Activated T-helper 2 cell treated with anti-CD3 and anti-CD28 coated beads, Interferon-gamma antibody, Interleukin-2, Interleukin-4, amounts not matched to agents 10 μg/mL and 5 μg/mL and 100 μg/mL, durations not matched to agents 14 hours and 24 hours and 36 hours (primary cell): ENCODE measurements around the gene IL34. TPM values are rescaled to one million over a fixed set of nuclear protein-coding genes. Genes with fewer than 3 reads are reported as not detected.
"Not testable (repeated sequence)": the region's sequence is repeated elsewhere in the genome, so short reads cannot be mapped to it uniquely, and the experiment has no call there.

ENCODE experiments used
- DNase-seq: peaks from one replicate; pipeline ENCODE4 v3.0.0; 2021; ENCODE audit warnings: low spot score
- H3K27ac Mint-ChIP-seq: one replicate; pipeline ENCODE4 v1.8.0; 2021; ENCODE audit warnings: mixed read lengths
- H3K27me3 Mint-ChIP-seq: one replicate; pipeline ENCODE4 v1.8.0; 2021; ENCODE audit warnings: low read depth, mixed read lengths
- H3K36me3 Mint-ChIP-seq: one replicate; pipeline ENCODE4 v1.8.0; 2021; ENCODE audit warnings: low read depth, mixed read lengths
- H3K4me1 Mint-ChIP-seq: one replicate; pipeline ENCODE4 v1.8.0; 2021; ENCODE audit warnings: low read depth, mixed read lengths
- H3K4me3 Mint-ChIP-seq: one replicate; pipeline ENCODE4 v1.8.0; 2021; ENCODE audit warnings: low read depth, mild to moderate bottlenecking, moderate library complexity, mixed read lengths
- H3K9me3 Mint-ChIP-seq: one replicate; pipeline ENCODE4 v1.8.0; 2021; ENCODE audit warnings: mixed read lengths
- intact Hi-C: fragments of 100-400 bp; cut with micrococcal nuclease; formaldehyde crosslinking; loops from one replicate; pipeline ENCODE4 v1.15.1; 2023
- total RNA-seq: library from RNA; stranded (reverse); gene quantifications from 2 replicates; pipeline ENCODE4 v1.2.3, GENCODE V29; 2022

IL34 gene
- total RNA-seq, 1 donor from 2014 or later = not detected

GRCh38 chr16:70611785-70612303 lies 34.5 kb upstream of the IL34 start:
- Mint-ChIP-seq H3K9me3 (no peaks in the 10 kb centered on the region), H3K36me3 (no peaks in the 10 kb centered on the region), H3K27me3 (no peaks in the 10 kb centered on the region), H3K4me1 (no peaks in the 10 kb centered on the region), H3K4me3 (no peak overlapping the region), H3K27ac (no peak overlapping the region)
- intact Hi-C loops = no loop called here
- no peak for DNase-seq

DNA sequence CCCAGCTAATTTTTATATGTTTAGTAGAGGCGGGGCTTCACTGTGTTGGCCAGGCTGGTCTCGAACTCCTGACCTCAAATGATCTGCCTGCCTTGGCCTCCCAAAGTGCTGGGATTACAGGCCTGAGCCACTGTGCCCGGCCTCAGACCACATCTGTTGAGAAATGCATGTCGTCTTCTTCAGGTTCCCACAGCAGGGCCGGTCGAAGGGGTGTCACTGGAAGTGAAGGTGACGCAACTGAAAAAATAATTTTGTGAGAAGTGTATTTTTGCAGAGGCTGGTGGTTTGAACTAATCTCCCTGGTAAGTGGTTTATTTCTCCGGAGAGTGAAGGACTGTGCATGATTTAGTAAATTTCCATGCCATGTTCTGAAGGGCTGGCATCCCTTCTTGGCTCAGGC lies 33.4 kb upstream of the IL34 start:
- H3K27me3 Mint-ChIP-seq = no peaks in the 10 kb centered on the region
- H3K4me3 Mint-ChIP-seq = no peak overlapping the region
- H3K9me3 Mint-ChIP-seq = no peaks in the 10 kb centered on the region

GRCh38 chr16:70614208-70614951 lies 32.0 kb upstream of the IL34 start:
- Mint-ChIP-seq H3K4me1 (no peaks in the 10 kb centered on the region), H3K36me3 (no peaks in the 10 kb centered on the region), H3K9me3 (no peaks in the 10 kb centered on the region), H3K27ac (no peak overlapping the region), H3K27me3 (no peaks in the 10 kb centered on the region), H3K4me3 (no peak overlapping the region)
- intact Hi-C loops = no loop called here
- DNase-seq = no peak

More for the DNA sequence above, 33.4 kb upstream of the IL34 start:
- intact Hi-C loops = no loop called here
- H3K27ac Mint-ChIP-seq = no peak overlapping the region
- no peaks in the 10 kb centered on the region for H3K36me3 Mint-ChIP-seq
- no peak for DNase-seq
- H3K4me1 Mint-ChIP-seq = no peaks in the 10 kb centered on the region

DNA sequence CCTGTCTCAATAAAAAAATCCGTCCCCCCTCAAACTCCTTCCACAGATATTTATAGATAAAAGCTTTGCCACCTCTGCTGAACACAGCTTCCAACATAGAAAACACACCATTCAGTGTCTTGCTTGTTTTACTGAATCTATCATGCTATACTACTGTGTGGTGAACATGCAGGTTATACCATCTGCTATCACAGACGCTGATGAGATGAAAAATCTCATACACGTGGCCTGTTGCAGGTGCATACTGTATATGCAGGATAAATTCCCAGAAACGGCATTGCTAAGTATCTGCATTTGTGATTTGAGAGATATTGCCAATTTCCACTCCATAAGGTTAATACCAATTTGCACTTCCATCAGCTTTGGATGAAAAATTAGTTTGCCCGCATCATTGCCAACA lies 30.4 kb upstream of the IL34 start:
- intact Hi-C loops = no loop called here
- H3K4me1 Mint-ChIP-seq = no peaks in the 10 kb centered on the region
- peaks cover 3% of the 10 kb centered on the region for H3K27me3 Mint-ChIP-seq
- H3K4me3 Mint-ChIP-seq = no peak overlapping the region
- no peak for DNase-seq
- H3K27ac Mint-ChIP-seq = no peak overlapping the region
- H3K36me3 Mint-ChIP-seq = no peaks in the 10 kb centered on the region
- H3K9me3 Mint-ChIP-seq = no peaks in the 10 kb centered on the region

- intact Hi-C loops, H3K27me3 Mint-ChIP-seq, H3K36me3 Mint-ChIP-seq: not testable (repeated sequence)
Measured at GRCh38 chr16:70621864-70622263, 24.5 kb upstream of the IL34 start.

DNA sequence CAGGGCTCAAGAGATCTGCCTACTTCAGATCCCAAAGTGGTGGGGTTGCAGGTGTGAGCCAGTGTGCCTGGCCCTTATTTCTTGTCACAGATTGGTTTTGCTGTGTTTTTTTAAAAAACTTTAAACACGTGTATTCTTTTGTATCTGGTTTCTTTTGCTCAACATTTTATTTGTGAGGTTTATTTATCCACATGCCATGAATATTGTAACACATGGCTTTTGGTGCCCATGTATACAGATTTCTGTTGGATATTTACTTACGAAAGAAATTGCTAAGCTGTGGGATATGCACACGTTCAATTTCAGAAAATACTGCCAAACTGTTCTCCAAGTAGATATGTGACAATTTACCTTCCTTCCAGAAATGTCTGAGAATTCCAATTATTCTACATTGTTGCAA lies 18.7 kb upstream of the IL34 start:
- peaks cover 8% of the 10 kb centered on the region for H3K27me3 Mint-ChIP-seq
- H3K4me1 Mint-ChIP-seq = no peaks in the 10 kb centered on the region
- no peak overlapping the region for H3K4me3 Mint-ChIP-seq
- no peak for DNase-seq
- no peak overlapping the region for H3K27ac Mint-ChIP-seq
- H3K36me3 Mint-ChIP-seq = no peaks in the 10 kb centered on the region
- intact Hi-C loops = no loop called here
- H3K9me3 Mint-ChIP-seq = peaks cover 4% of the 10 kb centered on the region

More at GRCh38 chr16:70621864-70622263, 24.5 kb upstream of the IL34 start:
- H3K4me3 Mint-ChIP-seq, H3K4me1 Mint-ChIP-seq, DNase-seq, H3K9me3 Mint-ChIP-seq, H3K27ac Mint-ChIP-seq: not testable (repeated sequence)

DNA sequence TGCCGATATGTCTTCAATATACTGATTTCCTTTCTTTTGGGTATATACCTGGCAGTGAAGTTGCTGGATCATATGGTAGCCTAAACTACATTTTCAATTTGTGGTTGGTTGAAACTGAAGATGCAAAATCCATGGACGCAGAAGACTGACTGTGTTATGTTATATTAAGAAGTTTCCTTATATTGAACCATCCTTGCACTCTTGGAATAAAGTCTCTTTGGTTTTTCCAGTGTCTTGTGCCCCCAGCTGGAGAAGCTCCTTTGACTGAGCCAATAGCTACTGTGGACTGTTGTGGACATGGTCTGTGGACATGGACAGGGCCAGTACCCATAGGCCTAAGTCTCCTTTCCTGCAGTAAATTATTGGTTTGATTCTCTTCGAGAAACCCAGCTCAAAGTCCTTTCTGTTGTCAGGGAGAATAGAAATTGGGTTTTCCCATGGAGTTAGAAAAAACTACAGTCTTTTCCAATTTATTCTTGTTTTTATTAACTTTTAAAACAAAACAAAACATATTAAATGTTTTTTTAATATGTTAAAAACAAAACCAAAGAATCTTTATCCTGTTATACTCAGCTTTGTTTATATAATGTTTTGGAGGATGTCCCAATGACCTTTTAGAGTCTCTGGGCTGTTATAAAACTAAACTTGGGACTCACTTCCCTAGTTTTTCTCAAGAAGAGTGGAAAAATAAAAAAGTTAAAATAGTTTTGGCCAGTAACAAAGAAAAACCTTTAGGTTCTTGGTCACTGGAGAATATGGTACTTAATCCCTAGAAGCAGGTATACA lies 15.2 kb upstream of the IL34 start:
- no peaks in the 10 kb centered on the region for H3K4me1 Mint-ChIP-seq
- no peak overlapping the region for H3K27ac Mint-ChIP-seq
- H3K9me3 Mint-ChIP-seq = peaks cover 4% of the 10 kb centered on the region
- no peaks in the 10 kb centered on the region for H3K36me3 Mint-ChIP-seq
- H3K27me3 Mint-ChIP-seq = peaks cover 3% of the 10 kb centered on the region
- intact Hi-C loops = no loop called here
- no peak overlapping the region for H3K4me3 Mint-ChIP-seq
- no peak for DNase-seq

- Mint-ChIP-seq H3K4me3 (no peak overlapping the region), H3K27ac (no peak overlapping the region), H3K36me3 (no peaks in the 10 kb centered on the region), H3K27me3 (no peaks in the 10 kb centered on the region), H3K9me3 (peaks cover 4% of the 10 kb centered on the region), H3K4me1 (no peaks in the 10 kb centered on the region)
- intact Hi-C loops = no loop called here
- no peak for DNase-seq
Measured at GRCh38 chr16:70632273-70632672, 14.1 kb upstream of the IL34 start.

DNA sequence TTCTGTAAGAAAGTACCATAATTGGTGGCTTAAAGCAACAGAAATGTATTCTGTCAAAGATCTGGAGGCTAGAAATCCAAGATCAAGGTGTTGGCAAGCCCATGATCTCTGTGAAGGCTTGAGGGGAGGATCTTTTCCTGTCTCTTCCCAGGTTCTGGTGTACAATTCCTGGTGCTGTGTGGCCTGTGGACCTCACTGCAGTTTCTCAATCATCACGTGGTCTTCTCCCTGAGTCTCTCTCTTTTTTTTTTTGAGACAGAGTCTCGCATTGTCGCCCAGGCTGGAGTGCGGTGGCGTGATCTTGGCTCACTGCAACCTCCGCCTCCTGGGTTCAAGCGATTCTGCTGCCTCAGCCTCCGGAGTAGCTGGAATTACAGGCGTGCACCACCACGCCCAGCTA lies 12.7 kb upstream of the IL34 start:
- H3K36me3 Mint-ChIP-seq, H3K27ac Mint-ChIP-seq, H3K9me3 Mint-ChIP-seq, intact Hi-C loops, H3K4me1 Mint-ChIP-seq, H3K27me3 Mint-ChIP-seq, H3K4me3 Mint-ChIP-seq, DNase-seq: not testable (repeated sequence)

DNA sequence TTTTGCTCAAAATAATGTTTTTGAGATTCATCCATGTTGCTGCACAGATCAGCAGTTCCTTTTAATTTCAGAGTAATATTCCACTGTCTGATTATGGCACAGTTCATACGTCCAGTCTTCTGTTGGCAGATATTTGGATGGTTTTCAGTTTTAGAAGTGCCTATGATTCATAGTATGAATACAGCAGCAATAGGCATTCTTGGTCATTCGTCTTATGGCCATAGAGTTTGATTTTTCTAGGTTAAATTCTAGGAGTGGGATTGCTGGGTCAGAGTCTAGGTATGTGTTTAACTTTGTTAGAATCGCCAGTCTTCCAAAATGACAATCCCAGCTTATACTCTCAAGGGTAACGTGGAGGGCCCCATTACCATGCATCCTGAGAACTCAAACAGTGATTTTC lies 11.5 kb upstream of the IL34 start:
- intact Hi-C loops = no loop called here
- Mint-ChIP-seq H3K4me1 (no peaks in the 10 kb centered on the region), H3K36me3 (no peaks in the 10 kb centered on the region), H3K27me3 (no peaks in the 10 kb centered on the region), H3K9me3 (peaks cover 4% of the 10 kb centered on the region), H3K27ac (no peak overlapping the region), H3K4me3 (no peak overlapping the region)
- DNase-seq = no peak

GRCh38 chr16:70635336-70636016 lies 10.9 kb upstream of the IL34 start:
- Mint-ChIP-seq H3K9me3 (peaks cover 4% of the 10 kb centered on the region), H3K27ac (no peak overlapping the region), H3K27me3 (no peaks in the 10 kb centered on the region), H3K4me1 (no peaks in the 10 kb centered on the region), H3K4me3 (no peak overlapping the region), H3K36me3 (no peaks in the 10 kb centered on the region)
- intact Hi-C loops = no loop called here
- DNase-seq = no peak

DNA sequence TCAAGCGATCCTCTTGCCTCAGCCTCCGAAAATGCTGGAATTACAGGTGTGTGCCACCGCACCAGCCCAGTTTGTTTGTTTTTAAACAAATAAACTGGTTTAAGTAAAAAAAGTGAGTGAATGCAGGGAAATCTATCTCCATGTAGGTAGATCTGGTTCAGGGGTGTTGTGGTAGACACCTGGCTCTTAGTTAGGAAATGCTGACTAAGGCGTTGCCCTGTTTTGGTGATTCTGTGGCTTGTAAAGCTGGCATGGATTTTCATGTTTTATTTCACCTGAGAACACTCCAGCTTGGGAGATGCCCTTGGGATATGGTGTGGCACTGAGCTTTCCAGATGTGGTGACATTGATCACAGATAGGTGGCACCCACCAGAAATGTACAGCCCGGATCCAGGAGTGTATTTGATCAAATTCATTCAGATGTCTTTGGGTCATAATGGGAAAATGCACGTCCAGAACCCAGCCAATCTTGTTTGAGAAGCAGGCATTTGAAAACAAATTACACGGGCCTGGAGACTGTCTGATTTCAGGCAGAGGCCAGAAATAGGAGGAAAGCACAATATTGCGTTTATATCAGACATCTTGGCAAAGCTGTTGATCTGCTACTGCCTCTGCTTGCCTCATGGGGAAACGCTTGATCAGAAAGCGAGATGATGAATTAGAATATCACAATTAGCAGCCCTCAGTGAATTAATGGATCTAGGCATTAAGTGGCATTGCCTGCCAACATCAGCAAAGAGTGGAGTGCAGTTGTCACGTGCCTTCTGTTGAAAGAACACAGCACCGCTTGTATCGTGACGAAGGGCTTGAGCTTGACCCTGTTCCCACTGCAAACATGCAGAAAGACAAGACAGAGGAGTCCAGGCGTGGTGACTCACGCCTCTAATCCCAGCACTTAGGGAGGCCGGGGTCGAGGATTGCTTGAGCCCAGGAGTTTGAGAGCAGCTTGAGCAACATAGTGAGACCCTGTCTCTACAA lies 7.3 kb upstream of the IL34 start:
- DNase-seq = no peak
- Mint-ChIP-seq H3K27me3 (peaks cover 7% of the 10 kb centered on the region), H3K27ac (no peak overlapping the region), H3K36me3 (no peaks in the 10 kb centered on the region), H3K4me1 (no peaks in the 10 kb centered on the region), H3K4me3 (no peak overlapping the region), H3K9me3 (no peaks in the 10 kb centered on the region)
- intact Hi-C loops = no loop called here
